Activated CD4-positive, CD25-positive, alpha-beta regulatory T cell treated with anti-CD3 and anti-CD28 coated beads, Interleukin-2, amount 50 U/mL, for 16 hours (primary cell): ENCODE results near the gene SIRPA.
"Not testable (repeated sequence)": the region's sequence is repeated elsewhere in the genome, so short reads cannot be mapped to it uniquely, and the experiment has no call there.

Source experiments
- DNase-seq: peaks from one replicate; pipeline ENCODE4 v3.0.0-alpha.2; 2020; ENCODE audit warnings: low read depth, low spot score

The SIRPA gene

DNA sequence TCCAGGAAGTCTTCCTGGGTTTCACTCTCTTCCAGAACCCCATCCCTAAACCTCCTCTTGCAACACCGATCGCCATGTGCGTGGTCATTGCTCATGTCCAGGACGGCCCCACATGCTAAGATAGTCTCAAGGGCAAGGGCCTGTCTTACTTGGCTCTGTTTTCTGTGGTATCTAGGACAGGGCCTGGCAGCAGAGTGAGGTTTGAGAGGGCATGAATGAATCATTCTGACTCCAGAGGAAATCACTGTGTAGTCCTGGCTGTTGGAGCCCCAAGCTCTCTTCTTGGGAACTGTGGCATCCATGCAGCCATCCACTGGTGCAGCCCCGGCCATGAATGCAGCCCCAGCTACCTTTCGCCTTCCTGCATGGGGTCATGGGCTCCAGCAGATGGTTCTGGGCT is 12.4 kb downstream of the SIRPA start:
- DNase-seq, result no peak

DNA sequence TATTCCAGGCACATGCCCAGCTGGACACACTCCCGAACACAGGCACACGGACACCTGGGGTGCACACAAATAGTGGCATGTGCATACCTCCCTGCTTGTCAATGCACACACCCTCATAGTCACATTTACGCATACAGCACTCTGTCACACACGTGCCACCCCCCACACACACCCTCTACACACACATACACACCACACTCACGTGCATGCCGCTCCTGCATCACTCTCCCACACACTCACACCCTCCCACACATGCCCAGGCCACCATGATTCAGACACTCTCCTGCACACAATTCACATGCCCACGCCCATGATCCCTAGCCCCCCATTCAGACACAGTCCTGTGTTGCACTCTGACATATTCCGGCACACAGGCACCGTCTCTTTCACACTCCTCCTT is 13.0 kb downstream of the SIRPA start:
- DNase-seq, result no peak

DNA sequence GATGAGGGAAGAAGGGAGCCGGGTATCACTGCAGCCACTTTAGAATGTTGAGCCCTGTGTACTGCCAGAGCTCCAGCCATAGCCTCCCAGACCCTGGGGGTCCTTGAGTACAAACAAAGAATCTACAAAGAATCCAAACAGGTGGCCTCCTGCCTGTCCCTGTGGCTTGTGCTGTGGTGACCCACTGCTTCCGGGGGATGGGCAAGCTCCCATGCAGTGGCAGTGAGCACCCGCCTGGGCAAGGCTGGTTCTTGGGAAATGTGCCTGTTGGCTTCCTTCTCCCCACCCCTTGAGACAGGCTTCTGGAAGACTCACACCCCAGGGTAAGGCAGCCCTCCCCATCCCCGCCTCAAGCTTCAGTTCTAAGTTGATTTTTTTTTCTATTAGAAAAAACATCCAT is 13.9 kb downstream of the SIRPA start:
- no peak for DNase-seq

DNA sequence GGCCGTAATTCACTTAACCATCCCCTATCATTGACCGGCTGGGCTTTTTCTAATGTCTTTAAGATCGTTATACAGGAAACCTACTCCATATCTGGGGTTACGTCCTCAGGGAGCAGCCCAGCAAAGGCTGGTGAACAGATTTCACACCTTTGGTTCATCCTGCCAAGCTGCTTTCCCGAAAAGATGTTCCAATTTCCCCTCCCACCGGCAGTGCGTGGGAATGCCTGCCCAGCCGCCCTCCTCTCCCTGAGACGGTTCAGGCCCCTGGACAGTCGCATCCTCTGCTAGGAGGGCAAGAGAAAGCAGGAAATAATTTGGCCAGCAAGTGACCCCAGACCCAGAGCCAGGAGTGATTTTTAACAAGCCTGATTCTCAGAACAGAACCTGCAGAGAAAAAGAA is 16.3 kb downstream of the SIRPA start:
- no peak for DNase-seq

DNA sequence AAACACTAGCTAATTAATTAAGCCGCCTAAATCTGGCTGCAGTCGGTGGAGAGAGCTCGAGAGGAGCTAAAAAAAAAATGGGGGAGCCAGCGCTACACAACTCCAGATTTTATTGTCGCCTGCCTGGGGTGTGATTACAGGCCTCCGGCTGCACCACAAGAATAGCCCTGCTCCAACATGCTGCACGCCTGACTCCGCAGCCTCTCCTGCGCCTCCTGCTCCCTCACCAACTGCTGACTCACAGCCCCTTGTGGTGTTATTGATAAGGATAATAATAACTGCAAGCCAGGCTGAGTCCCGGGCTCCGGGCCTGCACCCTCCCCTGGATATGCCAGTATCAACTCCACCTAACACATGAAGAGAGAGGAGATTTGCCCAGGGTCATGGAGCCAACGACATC is 16.8 kb downstream of the SIRPA start:
- DNase-seq, result no peak

DNA sequence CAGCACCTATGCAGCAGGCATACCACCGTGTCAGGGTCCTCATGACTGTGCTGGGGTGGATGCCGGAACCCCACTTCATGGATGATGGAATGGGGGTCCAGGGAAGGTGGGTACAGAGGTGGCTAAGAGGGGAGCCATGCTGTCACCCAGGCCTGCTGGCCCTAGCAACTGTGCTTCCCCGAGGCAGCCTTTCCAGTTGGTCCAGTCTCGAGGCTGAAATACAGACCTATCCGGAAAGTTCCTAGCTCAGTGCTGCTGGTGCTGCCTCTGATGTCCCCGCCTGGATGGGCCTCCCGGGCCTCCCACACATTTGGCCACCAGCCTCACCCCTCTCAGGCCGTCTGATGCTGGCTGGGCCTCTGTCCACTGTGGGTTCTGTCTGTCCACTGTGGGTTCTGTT is 17.4 kb downstream of the SIRPA start:
- DNase-seq, result no peak

GRCh38 chr20:1915233-1915632 is 20.0 kb downstream of the SIRPA start:
- DNase-seq, result not testable (repeated sequence)

GRCh38 chr20:1915725-1916124 is 20.5 kb downstream of the SIRPA start:
- no peak for DNase-seq

- DNase-seq, result no peak
Observed at GRCh38 chr20:1917786-1918185, 22.6 kb downstream of the SIRPA start.

DNA sequence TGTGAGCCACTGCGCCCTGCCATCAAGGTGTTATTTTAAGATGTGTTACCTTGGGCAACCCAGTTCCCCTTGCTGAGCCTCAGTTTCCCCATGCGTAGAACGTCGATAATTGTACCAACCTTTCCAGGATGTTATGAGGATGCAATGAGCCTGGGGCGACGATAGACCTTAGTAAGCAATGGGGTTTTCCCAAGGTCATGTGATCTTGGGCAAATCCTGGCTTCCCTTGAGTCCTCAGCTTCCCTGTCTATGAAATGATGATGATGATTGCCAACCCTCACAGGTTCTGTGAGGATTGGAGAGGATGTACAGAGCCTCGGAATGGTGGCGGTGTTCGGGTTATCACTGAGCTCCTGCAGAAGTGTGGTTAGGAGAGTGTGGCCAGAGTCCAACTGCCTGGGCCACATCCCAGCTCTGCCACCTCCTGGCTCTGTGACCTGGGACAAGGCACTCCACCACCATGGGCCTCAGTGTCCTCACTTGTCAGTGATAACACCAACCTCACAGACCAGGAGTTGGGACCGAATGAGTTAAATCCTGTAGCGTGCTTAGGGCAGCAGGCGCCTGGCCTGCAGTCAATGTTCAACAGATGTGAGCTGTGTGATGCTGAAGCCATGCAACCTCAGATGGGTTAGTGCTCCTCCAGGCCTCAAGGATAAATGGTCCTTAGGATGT is 23.4 kb downstream of the SIRPA start:
- DNase-seq, result no peak

DNA sequence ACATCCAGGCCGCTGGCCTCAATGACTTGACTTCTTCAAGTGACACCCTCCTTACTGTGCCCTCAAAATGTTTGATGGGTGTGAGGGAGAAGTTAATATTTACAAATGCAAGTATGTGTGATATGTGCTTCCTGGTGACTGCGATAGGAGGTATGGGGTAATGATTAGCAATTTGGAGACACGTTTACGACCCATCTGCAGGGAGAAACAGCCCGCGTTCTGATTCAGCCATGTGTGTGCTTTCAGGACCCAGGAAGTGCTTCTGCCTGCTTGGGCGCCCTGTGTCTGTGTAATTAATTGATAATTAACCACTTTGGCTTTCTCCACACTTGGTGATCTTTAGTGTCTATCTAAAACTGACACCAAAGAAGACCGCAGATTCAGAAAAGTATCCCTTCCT is 25.0 kb downstream of the SIRPA start:
- DNase-seq, result no peak

GRCh38 chr20:1920826-1921225 is 25.6 kb downstream of the SIRPA start:
- no peak for DNase-seq

DNA sequence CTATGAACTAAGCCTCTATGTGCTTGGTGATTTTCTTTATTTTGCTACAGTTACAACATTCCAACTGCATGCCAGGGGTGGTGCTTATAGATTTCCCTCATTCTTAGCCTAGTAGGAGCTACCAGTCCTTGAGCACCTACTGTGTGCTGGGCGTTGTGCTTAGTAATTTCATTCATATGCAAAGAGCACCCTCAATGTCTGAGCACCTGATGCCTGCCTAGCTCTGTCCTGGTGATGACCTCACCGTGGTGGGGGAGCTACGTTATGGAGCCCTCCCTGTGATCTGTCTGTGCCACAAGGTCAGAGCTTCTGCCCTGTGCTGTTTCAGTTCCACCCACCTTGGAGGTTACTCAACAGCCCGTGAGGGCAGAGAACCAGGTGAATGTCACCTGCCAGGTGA is 26.8 kb downstream of the SIRPA start:
- not testable (repeated sequence) for DNase-seq

- no peak for DNase-seq
Observed at GRCh38 chr20:1922786-1923185, 27.6 kb downstream of the SIRPA start.

GRCh38 chr20:1924910-1925861 is 30.0 kb downstream of the SIRPA start:
- DNase-seq, result no peak

- DNase-seq, result no peak
Observed at GRCh38 chr20:1926237-1926636, 31.0 kb downstream of the SIRPA start.

- DNase-seq, result no peak
Observed at GRCh38 chr20:1927217-1927616, 32.0 kb downstream of the SIRPA start.

GRCh38 chr20:1928154-1928553 is 32.9 kb downstream of the SIRPA start:
- no peak for DNase-seq

DNA sequence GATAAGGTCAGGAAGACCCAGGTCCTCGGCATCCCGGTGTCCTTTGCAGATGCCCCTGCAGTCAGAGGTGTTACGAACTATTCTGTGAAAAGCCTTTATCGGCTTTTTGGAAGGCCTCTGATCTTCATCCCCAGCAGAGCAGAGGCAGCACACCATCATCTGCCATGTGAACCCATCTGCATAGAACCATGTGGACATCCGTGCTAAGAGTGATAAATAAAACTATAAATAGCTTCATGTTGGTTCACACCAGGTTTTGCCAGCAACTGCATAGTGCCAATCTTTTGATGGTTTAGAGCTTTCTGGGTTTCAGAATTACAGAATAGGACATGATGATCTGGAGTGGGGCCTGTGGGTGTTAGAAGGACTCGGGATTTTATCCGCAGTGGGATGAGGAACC is 33.6 kb downstream of the SIRPA start:
- DNase-seq, result no peak

- DNase-seq, result no peak
Observed at GRCh38 chr20:1929460-1929859, 34.3 kb downstream of the SIRPA start.

DNA sequence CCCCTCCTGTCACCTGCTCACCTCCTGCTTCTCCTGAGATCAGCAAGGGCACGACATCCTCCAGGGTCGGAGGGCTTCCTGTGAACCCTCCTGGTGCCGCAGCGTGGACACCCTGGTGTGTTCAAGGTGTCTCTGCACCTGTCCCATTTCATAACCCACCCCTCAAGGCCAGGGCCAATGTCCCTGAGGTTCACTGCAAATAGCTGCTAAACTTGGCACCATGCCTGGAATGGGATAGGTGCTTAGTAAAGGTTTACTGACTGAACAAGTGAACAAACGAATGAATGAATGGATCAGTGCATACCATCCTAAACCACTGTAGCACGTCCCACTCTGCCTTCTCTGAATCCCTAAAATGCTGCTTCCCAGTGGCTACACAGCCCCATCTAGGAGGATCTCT is 35.0 kb downstream of the SIRPA start:
- DNase-seq, result no peak

GRCh38 chr20:1931830-1932229 is 36.6 kb downstream of the SIRPA start:
- DNase-seq, result no peak

- DNase-seq, result no peak
Observed at GRCh38 chr20:1932971-1933370, 37.8 kb downstream of the SIRPA start.
